GM15510 (cell line): ENCODE measurements around the gene KANSL3.

Source experiments
- POLR2A ChIP-seq: IDR thresholded peaks from 3 replicates; pipeline ENCODE4 v1.6.1; 2011; ENCODE audit warnings: borderline replicate concordance; ENCODE audit not compliant: insufficient read length; ENCODE audit errors: extremely low read depth

The KANSL3 gene

GRCh38 chr2:96664366-96664925 is 26.3 kb upstream of the KANSL3 start:
- TF ChIP-seq POLR2A: no peak

GRCh38 chr2:96663829-96664228 is 25.7 kb upstream of the KANSL3 start:
- TF ChIP-seq POLR2A: no peak

GRCh38 chr2:96663177-96663576 is 25.1 kb upstream of the KANSL3 start:
- no peak for TF ChIP-seq POLR2A

- no peak for TF ChIP-seq POLR2A
Measured at GRCh38 chr2:96662360-96662759, 24.2 kb upstream of the KANSL3 start.

GRCh38 chr2:96661324-96661723 is 23.2 kb upstream of the KANSL3 start:
- no peak for TF ChIP-seq POLR2A

GRCh38 chr2:96656540-96656939 is 18.4 kb upstream of the KANSL3 start:
- no peak for TF ChIP-seq POLR2A

- TF ChIP-seq POLR2A: no peak
Measured at GRCh38 chr2:96655526-96655925, 17.4 kb upstream of the KANSL3 start.

GRCh38 chr2:96651793-96652192 is 13.7 kb upstream of the KANSL3 start:
- TF ChIP-seq POLR2A: no peak

GRCh38 chr2:96649342-96649741 is 11.2 kb upstream of the KANSL3 start:
- no peak for TF ChIP-seq POLR2A

- no peak for TF ChIP-seq POLR2A
Measured at GRCh38 chr2:96648306-96648930, 10.3 kb upstream of the KANSL3 start.

GRCh38 chr2:96647681-96648080 is 9.6 kb upstream of the KANSL3 start:
- TF ChIP-seq POLR2A: no peak

GRCh38 chr2:96642564-96643360 is 4.7 kb upstream of the KANSL3 start, which contains the start of gene FER1L5:
FER1L5 (plus strand) TSS chr2:96642764; CDS start chr2:96642837, 73 bp downstream.
- TF ChIP-seq POLR2A: no peak

- TF ChIP-seq POLR2A: no peak
Measured at GRCh38 chr2:96637385-96638143, 548 bp downstream of the KANSL3 start.

GRCh38 chr2:96636551-96637171 is 1.5 kb downstream of the KANSL3 start:
- TF ChIP-seq POLR2A: no peak
